HEK293 (cell line): ENCODE results near the gene CHST8.

Experiments
- CTCF ChIP-seq: fragments of 450-650 bp; formaldehyde crosslinking; IDR thresholded peaks from 2 replicates; pipeline ENCODE4 v1.5.1; 2016; ENCODE audit warnings: missing biosample characterization, missing genetic modification characterization
- GLIS1 ChIP-seq: fragments of 450-650 bp; formaldehyde crosslinking; IDR thresholded peaks from 2 replicates; pipeline ENCODE4 v1.5.1; 2016; ENCODE audit warnings: missing biosample characterization, missing genetic modification characterization
- KLF8 ChIP-seq: fragments of 450-650 bp; formaldehyde crosslinking; IDR thresholded peaks from 2 replicates; pipeline ENCODE4 v1.5.1; 2016; ENCODE audit warnings: missing biosample characterization, missing genetic modification characterization
- REST ChIP-seq: fragments of 450-650 bp; formaldehyde crosslinking; IDR thresholded peaks from 2 replicates; pipeline ENCODE4 v1.5.1; 2016; ENCODE audit warnings: missing biosample characterization, missing genetic modification characterization
- SALL2 ChIP-seq: fragments of 450-650 bp; formaldehyde crosslinking; IDR thresholded peaks from 2 replicates; pipeline ENCODE4 v1.5.0; 2017; ENCODE audit warnings: missing biosample characterization, mild to moderate bottlenecking, missing genetic modification characterization, borderline replicate concordance
- SETDB1 ChIP-seq: IDR thresholded peaks from one replicate; pipeline ENCODE4 v1.6.1; 2017; ENCODE audit warnings: mild to moderate bottlenecking, low read length, moderate library complexity, mixed read lengths; ENCODE audit not compliant: insufficient read length
- SP2 ChIP-seq: fragments of 450-650 bp; formaldehyde crosslinking; IDR thresholded peaks from 2 replicates; pipeline ENCODE4 v1.5.1; 2016; ENCODE audit warnings: missing biosample characterization, missing genetic modification characterization
- ZFP37 ChIP-seq: fragments of 450-650 bp; formaldehyde crosslinking; IDR thresholded peaks from 2 replicates; pipeline ENCODE4 v1.5.1; 2016; ENCODE audit warnings: missing biosample characterization, missing genetic modification characterization
- ZNF274 ChIP-seq, 2 experiments: fragments of 200-500 bp in 1 of 2; fragments of 450-650 bp in 1 of 2; sonication (Bioruptor generic) in 1 of 2; formaldehyde crosslinking in 1 of 2; IDR thresholded peaks; 2 replicates each; pipeline versions ENCODE4 v1.5.1 to v1.6.1; 2014 to 2016; ENCODE audit warnings: borderline replicate concordance in 1 of 2, inconsistent platforms in 1 of 2, low read length in 1 of 2, missing biosample characterization in 1 of 2, missing genetic modification characterization in 1 of 2
- ZNF423 ChIP-seq: fragments of 450-650 bp; formaldehyde crosslinking; IDR thresholded peaks from 2 replicates; pipeline ENCODE4 v1.5.1; 2016; ENCODE audit warnings: missing biosample characterization, missing genetic modification characterization
- ZNF747 ChIP-seq: fragments of 450-650 bp; formaldehyde crosslinking; IDR thresholded peaks from 2 replicates; pipeline ENCODE4 v1.5.1; 2016; ENCODE audit warnings: missing biosample characterization, missing genetic modification characterization
- ZNF768 ChIP-seq: fragments of 450-650 bp; formaldehyde crosslinking; IDR thresholded peaks from 2 replicates; pipeline ENCODE4 v1.5.1; 2018; ENCODE audit warnings: missing biosample characterization, mild to moderate bottlenecking, missing genetic modification characterization

DNA sequence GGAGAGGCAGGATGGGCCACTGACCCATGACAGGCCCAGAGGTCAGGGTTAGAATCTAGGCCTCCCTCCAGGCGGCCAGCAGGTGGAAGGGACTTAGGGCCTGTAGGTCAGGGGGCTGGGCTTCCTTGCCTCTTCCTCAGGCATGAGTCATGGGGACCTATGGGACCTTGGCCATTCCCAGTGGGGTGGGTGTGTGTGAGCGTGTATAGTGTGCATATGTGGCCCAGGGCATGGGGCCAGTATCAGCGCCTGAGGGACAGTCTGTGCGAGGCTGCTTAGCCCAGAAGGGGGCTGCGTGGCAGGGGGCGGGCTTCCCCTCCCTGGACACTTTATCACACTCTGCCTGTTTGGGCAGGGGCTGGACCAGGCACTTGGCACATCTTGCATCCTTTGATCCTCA lies 188.2 kb downstream of the CHST8 start:
- TF ChIP-seq GLIS1 (tag by site-specific recombination) (no peak), SP2 (tag by site-specific recombination) (no peak), CTCF (no peak), KLF8 (no peak), ZFP37 (tag by site-specific recombination) (no peak), SETDB1 (no peak), REST (no peak), SALL2 (tag by site-specific recombination) (no peak), ZNF423 (tag by site-specific recombination) (no peak), ZNF274 (IDR thresholded peaks at IDR 0.05; ENCODE audit: low read length) (no peak), ZNF274 (tag by site-specific recombination; IDR thresholded peaks at IDR 0.05; ENCODE audit: borderline replicate concordance) (no peak), ZNF747 (tag by site-specific recombination) (no peak), ZNF768 (no peak)
